Gastroesophageal sphincter (tissue), 3 donors: ENCODE measurements around the gene HOXA1.
A peak's percentile ranks its signal among the peaks of the same experiment; 100 is the strongest.

Source experiments
- EP300 ChIP-seq: sonication (generic); formaldehyde crosslinking; IDR thresholded peaks from one replicate; pipeline ENCODE4 v1.6.1; 2017; ENCODE audit warnings: antibody characterized with exemption, mild to moderate bottlenecking
- POLR2A ChIP-seq, 2 donors: fragments of 450-650 bp; IDR thresholded peaks; one replicate each; pipeline ENCODE4 v1.6.1; 2017; ENCODE audit warnings: antibody characterized with exemption in 2 of 2, mild to moderate bottlenecking in 2 of 2, moderate library complexity in 1 of 2
- POLR2AphosphoS5 ChIP-seq: sonication (generic); formaldehyde crosslinking; IDR thresholded peaks from one replicate; pipeline ENCODE4 v1.6.1; 2017; ENCODE audit warnings: antibody characterized with exemption
- TF ChIP-seq, protein P1 (sequence below), 4 experiments: fragments of 200-600 bp in 2 of 4; fragments of 450-650 bp in 2 of 4; sonication (generic) in 1 of 4; IDR thresholded peaks; one replicate each; pipeline ENCODE4 v1.5.1; 2017 to 2019; ENCODE audit warnings: antibody characterized with exemption in 4 of 4, mild to moderate bottlenecking in 2 of 4, moderate library complexity in 2 of 4

DNA sequence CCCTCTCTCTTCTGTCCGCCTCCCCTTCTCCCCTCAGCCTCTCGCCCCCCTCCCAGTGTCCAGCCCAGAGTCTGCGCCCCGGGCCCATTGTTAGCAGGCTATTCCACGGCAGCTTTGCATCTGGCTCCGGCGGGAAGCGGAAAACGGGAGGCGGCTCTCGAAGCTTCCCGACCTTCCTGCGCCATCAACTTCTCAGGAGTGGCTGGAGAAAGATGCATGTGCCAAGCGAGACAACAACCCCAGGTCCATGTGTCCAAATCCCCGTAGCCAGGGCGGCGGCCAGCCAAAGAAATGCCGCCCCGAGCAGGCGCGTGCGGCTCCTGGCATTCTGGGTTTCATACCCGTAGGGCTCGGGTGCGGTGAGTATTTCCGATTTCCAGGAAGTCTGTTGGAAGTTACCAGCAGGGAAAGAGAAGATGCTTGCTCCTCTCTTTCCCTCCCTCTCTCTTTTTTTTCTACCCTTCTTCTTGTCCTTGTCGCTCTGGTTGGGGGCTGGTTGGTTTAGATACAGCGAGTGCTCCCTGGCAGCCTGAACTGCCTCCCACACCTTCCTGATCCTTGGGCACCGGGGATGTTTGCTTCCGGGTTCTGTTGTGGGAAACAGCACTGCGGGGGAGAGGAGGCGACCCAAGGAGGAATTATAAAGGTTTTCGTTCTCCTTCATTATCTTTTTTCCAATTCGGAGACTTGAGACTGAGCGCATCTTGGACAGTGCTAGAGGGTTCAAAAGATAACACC, 7.9 kb upstream of the HOXA1 start:
- TF ChIP-seq, protein P1, sequence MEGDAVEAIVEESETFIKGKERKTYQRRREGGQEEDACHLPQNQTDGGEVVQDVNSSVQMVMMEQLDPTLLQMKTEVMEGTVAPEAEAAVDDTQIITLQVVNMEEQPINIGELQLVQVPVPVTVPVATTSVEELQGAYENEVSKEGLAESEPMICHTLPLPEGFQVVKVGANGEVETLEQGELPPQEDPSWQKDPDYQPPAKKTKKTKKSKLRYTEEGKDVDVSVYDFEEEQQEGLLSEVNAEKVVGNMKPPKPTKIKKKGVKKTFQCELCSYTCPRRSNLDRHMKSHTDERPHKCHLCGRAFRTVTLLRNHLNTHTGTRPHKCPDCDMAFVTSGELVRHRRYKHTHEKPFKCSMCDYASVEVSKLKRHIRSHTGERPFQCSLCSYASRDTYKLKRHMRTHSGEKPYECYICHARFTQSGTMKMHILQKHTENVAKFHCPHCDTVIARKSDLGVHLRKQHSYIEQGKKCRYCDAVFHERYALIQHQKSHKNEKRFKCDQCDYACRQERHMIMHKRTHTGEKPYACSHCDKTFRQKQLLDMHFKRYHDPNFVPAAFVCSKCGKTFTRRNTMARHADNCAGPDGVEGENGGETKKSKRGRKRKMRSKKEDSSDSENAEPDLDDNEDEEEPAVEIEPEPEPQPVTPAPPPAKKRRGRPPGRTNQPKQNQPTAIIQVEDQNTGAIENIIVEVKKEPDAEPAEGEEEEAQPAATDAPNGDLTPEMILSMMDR (IDR thresholded peaks at IDR 0.05) = no peak
- TF ChIP-seq POLR2AphosphoS5 (peak; percentile 72), EP300 (no peak), POLR2A (IDR thresholded peaks at IDR 0.05) (peak in 1 of 2 donors; percentile 12)
